GM10266 (cell line): ENCODE data around the gene ZSCAN4.

Experiments used
- DNase-seq: peaks from one replicate; pipeline ENCODE4 v3.0.0; 2012; ENCODE audit errors: extremely low spot score
- TF ChIP-seq, protein P1 (sequence below): IDR thresholded peaks from 2 replicates; pipeline ENCODE4 v1.5.1; 2012; ENCODE audit warnings: mild to moderate bottlenecking, low read depth; ENCODE audit not compliant: control insufficient read depth, insufficient read depth; ENCODE audit errors: missing control alignments

ZSCAN4 gene, protein sequence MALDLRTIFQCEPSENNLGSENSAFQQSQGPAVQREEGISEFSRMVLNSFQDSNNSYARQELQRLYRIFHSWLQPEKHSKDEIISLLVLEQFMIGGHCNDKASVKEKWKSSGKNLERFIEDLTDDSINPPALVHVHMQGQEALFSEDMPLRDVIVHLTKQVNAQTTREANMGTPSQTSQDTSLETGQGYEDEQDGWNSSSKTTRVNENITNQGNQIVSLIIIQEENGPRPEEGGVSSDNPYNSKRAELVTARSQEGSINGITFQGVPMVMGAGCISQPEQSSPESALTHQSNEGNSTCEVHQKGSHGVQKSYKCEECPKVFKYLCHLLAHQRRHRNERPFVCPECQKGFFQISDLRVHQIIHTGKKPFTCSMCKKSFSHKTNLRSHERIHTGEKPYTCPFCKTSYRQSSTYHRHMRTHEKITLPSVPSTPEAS

DNA sequence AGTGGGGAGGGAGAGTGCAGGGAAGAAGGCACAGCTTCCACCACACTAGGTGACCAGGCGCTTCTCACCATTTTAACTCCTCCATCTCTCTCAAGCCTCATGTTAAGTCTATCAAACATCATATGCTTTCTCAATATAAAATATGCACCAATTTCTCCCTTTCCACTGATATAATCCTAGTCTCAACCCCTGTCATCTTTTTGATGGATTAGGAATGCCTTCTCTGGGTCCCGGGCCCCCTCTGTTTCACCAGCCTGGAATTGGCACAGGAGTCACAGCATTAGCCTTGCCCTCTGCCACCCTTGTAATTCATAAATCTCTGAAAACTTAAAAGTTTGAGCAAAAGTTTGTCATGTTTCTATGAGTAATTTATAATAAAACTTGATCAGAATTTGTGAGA, at the start of gene ZSCAN4:
TSS of gene ZSCAN4 (plus strand) at position 301 of the 400 bp plus-strand sequence. CDS start 7,211 bp downstream, outside the sequence.
- no peak for DNase-seq
- TF ChIP-seq, protein P1, sequence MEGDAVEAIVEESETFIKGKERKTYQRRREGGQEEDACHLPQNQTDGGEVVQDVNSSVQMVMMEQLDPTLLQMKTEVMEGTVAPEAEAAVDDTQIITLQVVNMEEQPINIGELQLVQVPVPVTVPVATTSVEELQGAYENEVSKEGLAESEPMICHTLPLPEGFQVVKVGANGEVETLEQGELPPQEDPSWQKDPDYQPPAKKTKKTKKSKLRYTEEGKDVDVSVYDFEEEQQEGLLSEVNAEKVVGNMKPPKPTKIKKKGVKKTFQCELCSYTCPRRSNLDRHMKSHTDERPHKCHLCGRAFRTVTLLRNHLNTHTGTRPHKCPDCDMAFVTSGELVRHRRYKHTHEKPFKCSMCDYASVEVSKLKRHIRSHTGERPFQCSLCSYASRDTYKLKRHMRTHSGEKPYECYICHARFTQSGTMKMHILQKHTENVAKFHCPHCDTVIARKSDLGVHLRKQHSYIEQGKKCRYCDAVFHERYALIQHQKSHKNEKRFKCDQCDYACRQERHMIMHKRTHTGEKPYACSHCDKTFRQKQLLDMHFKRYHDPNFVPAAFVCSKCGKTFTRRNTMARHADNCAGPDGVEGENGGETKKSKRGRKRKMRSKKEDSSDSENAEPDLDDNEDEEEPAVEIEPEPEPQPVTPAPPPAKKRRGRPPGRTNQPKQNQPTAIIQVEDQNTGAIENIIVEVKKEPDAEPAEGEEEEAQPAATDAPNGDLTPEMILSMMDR = no peak

DNA sequence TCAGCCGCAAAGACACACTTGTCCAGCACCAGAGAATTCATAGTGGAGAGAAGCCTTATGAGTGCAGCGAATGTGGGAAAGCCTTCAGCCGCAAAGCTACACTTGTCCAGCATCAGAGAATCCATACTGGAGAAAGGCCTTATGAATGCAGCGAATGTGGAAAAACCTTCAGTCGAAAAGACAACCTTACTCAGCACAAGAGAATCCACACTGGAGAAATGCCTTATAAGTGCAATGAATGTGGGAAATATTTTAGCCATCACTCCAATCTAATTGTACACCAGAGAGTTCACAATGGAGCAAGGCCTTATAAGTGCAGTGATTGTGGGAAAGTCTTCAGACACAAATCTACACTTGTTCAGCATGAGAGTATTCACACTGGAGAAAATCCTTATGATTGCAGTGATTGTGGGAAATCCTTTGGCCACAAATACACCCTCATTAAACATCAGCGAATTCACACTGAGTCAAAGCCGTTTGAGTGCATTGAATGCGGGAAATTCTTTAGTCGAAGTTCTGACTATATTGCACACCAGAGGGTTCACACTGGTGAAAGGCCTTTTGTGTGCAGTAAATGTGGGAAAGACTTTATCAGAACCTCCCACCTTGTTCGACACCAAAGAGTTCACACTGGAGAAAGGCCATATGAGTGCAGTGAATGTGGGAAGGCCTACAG, 47.9 kb upstream of the ZSCAN4 start:
- TF ChIP-seq, protein P1 = no peak
- no peak for DNase-seq

DNA sequence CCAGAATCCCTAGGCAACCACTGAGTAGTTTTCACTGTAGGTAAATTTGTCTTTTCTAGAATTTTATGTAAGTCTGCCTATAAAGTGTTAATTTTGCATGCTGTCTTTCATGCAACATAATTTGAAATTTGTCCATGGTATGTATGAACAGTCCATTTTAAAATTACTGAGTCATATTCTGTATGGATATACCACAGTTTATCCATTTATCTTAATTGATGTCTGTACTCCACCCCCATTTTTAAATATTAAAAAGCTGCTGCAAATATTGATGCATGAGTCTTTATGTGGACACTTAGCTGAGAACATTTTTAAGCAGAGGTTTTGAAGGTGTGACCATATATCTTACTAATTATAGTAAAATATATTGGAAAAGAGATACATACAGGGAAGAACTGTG, 45.6 kb upstream of the ZSCAN4 start:
- DNase-seq = no peak
- TF ChIP-seq, protein P1 = no peak

DNA sequence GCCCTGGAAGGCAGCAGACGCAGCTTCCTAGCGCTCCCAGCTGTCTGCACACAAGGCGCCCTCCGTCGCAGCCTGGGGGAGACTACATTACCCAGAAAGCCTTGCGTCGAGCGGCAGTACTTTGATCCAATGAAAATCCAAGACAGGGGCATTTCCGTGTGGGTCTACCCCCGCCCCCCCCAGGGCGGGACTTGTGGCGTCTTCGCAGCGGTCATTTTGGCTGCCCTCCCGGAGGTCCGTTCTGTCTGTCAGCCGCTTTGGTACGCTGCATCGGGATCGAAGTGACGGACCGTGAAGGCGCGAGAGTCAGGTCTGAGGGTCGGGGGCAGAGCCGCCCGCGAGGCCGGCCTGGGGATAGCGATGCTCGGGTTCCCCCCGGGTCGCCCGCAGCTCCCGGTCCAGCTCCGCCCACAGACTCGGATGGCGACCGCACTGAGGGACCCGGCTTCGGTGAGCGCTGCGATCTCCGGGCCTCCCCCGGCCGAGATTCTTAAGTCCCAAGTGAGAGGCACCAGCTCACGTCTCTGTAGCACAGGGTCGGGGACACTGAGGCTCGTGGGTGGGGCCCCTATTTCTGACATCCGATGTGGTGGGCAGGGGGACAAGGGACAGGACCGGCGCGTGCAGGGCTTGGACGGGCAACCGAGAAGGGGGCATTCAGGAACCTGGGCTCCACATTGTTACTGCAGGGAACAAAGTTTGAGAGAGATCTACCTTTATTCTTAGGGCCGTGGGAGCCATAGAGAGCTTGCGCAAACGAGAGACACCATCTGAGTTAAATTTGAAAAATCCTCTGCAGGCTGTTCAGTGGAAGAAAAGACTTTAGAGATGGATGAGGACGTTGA, 35.5 kb upstream of the ZSCAN4 start, which contains the start of gene ZNF211:
TSS of gene ZNF211 (plus strand) at position 182 of the 845 bp plus-strand sequence. CDS start at position 361, 179 bp downstream.
- peak; percentile 93 for DNase-seq
- TF ChIP-seq, protein P1 = no peak

DNA sequence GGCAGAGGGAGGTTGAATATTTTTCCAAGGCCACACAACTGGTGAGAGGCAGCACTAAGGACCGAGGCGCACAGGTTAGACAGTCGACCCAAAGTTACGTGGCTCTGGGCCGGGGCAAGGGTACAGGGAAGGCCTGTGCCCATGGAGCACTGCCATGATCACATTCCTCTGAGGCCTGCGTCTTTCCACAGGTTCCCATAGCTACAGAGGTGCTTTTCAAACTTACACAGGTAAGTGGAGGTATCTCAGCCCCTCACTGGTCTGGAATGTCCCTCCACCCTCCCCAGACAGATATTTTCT, 35.0 kb upstream of the ZSCAN4 start:
- no peak for DNase-seq
- TF ChIP-seq, protein P1 = no peak

DNA sequence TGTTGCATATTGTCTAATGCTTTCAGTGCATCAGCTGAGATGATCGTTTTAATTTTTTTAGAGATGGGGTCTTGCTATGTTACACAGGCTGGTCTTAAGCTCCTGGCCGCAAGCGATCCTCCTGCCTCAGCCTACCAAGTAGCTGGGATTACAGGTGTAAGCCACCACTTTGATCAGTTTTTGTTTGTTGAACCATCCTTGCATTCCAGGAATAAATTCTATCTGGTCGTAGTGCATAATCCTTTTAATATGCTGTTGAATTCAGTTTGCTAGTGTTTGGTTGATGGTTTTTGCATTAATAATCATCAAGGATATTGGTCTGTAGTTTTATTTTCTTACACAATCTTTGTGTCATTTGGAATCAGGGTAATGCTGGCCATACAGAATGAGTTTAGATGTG, 31.4 kb upstream of the ZSCAN4 start:
- DNase-seq = no peak
- TF ChIP-seq, protein P1 = no peak
